A172 (cell line): ENCODE measurements around the gene LRRC51. TPM values are rescaled to one million over a fixed set of nuclear protein-coding genes. Genes with fewer than 3 reads are reported as not detected.

Experiments used
- DNase-seq: peaks from one replicate; pipeline ENCODE4 v3.0.0-alpha.2; 2015; ENCODE audit warnings: low spot score
- total RNA-seq: library from RNA; depleted of rRNA; stranded (reverse); fragments of >200 nt; shearing (Covaris generic); gene quantifications from 2 replicates; pipeline ENCODE4 v1.2.3, GENCODE V29; 2014

Gene LRRC51
- total RNA-seq, 1 experiment from 2014 or later, result 20.3 TPM

DNA sequence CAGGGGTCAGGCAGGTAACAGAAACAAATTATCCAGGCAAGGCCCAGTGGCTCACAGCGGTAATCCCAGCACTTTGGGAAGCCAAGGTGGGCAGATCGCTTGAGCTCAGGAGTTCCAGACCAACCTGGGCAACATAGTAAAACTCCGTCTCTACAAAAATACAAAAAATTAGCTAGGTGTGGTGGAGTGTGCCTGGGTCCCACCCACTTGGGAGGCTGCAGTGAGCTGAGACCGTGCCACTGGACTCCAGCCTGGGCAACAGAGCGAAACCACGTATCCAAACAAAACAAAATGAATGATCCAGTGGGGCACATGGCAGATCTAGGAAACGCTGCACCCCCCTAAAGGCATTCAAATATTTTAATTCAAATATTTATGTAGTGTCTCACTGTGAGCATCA, 10.2 kb upstream of the LRRC51 start:
- DNase-seq, result no peak

DNA sequence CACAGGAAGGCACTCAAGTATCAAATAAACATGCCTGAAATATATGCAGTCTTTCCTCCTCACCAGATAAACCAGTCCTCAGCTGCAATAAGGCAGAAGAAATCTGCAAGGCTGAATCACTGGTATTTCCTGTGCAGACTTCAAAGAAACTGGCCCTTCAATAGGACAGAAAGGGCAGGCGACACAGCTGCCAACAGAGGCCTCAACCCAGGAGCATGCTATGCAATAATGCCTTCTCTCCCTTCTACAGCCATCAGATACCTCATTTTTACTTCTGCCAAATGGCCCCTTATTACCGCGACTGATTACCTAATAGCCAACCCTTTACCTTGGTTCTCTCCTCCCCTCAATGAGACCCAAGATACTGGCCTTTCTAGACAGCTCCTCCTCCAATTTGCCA, 8.3 kb upstream of the LRRC51 start:
- peak; percentile 90 for DNase-seq

DNA sequence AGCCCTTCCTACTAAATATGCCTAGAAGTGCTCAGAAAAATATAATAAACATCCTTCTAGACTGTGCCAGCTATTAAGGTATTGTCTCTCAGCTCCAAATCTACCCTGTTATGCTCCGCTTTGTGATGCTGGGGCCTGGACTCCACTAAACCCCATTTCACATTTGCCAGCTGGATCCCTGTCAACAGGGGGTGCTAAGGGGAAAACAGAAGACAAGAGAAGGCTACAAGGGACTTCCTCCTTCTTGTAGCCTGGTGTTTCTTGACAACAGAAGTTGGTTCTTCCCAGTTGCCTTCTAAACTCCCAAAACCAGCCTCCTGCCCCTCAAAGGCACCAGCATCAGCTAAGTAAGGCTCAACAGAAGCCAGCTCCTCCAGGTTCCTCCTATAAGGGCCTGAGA, 5.5 kb upstream of the LRRC51 start:
- DNase-seq, result no peak

DNA sequence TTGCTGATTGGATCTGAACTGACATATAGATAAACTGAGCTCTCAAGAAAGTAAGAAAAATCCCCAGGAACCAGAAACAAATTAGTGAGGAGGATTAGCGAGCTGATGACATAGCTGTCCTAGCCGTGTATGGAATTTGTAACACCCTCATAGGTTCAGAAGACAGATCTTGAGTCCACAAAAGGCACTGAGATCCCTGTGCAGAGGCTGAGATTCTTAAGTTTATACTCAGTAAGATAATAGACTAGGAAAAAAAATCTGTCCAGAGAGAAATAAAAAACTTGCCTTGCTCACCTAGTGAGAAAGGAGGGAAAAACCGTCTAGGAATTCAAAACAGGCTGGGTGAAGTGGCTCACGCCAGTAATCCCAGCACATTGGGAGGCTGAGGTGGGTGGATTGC, 4.9 kb upstream of the LRRC51 start:
- DNase-seq, result no peak

DNA sequence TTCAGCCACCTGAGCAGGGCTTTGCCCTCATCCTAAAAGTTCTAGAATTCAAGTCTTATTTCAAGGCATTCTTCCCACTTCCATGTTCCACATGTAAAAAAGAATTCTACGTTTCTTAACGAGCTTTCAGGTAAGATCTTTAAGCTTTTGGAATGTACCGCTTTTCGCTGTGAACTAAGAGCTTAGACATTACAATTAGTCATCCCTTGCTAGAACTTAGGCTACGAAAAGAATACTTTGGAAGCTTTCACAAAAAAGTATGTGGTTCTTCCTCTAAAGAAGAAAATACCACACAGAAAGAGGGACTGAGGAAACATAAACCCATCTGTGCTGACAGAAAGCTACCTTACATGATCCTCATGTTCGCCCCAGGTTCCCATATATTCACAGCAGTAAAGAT, 2.2 kb upstream of the LRRC51 start:
- DNase-seq, result no peak

DNA sequence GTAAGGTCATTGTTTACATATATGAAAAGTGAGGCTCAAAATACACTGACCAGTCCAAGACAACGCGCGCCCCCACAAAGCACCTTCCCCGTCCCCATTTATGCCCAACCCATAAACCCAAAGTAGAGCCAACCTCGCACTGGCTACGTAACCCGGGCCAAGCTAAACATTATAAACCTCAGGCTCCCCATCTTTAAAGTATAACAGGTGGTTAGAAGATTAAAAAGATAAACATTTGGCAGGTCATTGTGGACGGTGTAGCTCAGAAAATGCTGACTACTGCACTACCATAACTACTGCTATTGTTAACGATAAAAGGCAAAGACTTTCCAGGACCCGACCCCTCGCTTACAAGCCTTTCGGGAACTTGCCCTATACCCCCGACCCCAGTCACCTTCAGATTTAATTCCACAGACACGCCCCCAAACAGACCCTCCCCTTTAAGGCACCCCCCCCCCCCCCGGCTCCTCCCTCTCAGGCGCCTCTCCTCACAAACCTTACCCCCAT, 778 bp upstream of the LRRC51 start:
- DNase-seq, result peak; percentile 33

DNA sequence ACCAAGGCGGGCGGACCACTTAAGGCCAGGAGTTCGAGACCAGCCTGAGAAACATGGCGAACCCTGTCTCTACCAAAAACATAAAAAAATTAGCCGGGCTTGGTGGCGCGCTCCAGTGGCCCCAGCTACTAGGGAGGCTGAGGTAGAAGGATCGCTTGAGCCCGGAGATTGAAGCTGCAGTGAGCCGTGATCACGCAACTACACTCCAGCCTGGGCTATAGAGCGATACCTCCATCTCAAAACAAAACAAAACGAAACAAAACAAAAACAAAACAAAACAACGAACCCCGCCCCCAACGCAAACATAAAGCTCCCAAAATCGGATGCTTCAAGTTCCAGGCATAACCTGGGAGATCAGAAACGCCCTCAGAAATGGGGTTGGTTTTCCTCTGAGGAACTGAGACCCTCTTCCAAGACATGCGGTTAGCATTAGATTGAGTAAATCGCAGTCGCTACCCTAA, 564 bp downstream of the LRRC51 start:
- DNase-seq, result no peak

DNA sequence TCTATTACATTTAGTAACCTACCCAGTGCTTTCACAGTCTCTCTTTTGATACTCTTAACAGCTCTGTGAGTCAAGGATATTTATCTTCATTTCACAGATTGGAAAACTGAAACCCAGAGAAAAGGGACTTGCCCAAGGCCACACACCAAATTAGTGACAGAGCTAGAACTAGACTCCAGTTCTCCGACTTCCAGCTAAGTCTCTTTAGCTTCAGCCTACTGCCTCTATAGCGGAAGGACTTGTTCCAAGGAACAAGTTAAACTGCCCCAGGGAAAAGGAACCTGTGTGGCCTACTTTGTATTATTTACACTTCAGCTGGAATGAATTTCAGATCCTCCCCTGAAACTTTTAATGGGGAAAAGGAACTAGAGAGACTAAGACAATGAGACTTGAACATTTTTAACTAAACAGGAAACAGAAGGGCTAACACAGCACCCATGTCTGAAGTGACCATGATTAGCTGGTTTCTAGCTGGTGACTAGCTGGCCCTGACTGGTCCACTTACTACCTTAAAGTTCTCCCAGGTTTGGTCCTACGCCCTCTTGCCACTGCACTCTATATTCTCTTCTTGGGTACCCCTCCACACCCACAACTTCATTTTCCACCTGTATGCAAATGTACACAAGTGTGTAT, 1.3 kb downstream of the LRRC51 start:
- DNase-seq, result no peak

DNA sequence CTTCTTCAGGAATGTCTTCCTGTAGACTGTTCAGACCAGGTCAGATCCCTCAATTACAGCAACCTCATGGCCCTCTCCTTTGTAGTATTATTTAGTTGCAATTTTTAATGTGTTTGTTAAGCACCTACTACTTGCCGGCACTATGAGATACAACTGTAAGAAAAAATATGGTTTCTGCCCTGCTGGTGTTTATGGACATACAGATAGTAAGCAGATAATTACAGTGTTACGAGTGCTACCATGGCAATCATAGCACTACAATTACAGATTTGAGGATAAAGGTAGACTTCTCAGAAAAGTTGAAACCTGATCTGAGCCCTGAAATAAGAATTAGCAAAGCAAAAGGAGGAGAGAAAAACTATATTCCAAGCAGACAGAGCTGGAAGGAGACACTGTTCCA, 2.8 kb downstream of the LRRC51 start:
- DNase-seq, result no peak

DNA sequence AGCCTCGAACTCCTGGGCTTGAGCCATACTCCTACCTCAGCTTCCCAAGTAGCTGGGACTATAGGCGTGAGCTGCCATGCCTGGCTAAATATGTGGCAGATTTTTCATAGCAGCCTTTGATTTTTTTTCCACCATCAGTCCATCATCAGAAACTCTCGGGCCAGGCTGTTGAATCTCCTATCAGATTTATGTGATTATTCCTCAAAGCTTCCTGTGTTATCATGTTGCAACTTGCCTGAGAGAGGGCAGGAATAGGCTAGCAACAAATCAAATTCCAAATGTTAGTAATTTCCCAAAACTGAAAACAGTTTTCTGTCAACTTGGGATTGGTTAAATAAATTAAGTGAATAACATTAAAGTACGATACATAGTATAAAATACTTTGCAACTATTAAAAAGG, 3.4 kb downstream of the LRRC51 start:
- DNase-seq, result no peak

DNA sequence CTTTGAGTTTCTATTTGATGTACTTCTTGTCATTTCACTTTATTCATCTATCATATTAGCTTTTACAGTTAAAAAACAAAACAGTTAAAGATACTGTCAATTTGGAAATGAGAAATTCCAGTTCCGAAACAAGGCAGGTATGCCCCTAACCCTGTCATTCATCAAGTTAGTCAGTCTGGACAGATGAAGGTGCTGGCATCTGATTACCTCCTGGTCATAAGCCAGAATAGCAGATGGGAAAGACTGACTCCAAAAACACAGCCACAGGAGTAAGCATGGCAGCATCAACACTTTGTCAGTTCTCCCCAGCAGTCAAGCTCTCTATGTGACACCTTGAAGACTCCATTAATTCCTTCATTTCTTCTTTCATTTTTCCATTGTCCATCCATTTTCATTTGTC, 4.3 kb downstream of the LRRC51 start:
- no peak for DNase-seq

DNA sequence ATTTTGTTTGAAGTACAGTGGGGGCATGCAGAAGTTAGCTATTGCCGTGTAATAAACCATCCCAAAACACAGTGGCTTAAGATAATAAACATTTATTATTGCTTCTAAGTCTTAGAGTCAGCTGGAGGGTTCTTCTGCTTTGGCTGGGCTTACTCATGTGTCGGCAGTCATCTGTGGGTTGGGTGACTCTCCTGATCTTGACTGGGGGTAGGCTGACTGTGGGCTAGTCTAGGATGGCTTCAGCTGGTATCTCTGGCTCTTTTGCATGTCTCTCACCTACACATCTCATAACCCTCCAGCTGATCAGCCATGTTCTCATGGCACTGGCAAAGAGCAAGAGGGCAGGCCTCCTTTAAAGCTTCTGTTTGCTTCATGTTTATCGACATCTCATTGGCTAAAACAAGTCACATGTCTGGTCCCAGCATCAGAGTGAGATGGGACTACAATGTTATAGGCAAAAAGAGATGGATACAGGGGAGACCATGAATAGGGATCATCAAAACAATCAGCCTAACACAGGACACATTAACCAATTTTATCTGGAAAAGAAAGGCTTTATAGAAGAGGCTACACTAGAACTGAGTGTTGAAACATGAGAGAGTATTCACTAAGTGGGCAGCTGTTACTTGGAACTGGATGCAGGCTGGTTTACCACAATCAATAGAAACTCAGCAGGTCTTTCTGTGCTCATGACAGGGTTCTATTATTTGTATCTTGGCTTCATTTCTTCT, 5.1 kb downstream of the LRRC51 start:
- DNase-seq, result no peak

DNA sequence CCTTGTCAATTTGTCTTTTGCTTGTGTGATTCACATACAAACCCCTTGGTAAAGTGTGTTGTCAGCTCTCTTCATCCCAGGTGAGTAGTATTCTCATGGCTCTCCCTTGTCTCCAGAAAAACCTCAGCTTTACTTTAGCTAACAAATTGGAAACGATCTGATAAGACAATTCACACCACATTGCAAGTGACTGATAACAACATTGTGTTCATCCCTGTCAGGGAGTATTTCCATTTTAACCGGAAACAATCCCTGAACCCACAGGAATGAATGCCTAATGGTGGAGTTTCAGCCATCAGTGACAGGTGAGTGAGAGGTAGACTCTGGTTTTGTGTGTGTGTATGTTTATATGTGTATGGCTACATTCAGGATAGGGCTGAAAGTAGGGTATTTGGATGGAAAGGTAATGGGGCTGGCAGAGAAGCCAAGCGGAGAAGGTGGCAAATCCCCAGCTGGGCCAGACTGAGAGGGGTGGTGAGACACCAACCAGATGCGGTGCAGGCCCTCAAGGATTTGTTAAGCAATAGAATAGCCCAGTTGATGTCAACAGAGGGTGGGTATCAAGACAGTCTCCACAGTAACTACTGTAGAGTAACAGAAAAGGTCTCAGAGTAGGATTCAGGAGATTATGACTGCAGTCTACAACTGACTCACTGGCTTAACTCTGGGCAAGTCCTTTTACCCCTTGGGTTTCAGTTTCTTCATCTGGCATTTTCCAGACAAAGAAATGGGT, 7.6 kb downstream of the LRRC51 start:
- DNase-seq, result no peak

DNA sequence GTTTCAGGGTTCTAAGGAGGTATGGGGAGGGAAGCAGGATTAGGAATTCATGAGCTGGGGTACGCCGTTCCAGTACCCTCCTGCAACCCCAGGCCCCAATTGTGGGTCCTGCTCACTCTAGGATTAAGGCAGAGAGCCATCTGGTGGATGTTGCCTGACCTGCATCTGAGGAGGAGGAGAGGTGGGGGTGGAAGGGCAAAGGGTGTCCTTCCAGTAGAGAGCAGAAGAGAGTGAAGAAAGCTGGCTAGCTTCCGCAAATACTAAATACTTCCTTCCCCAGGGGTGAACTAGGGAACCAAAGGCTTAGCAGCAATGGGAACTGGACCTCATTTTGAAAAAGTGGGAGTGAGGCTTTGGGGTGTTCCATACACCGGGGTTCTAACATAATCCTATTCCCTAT, 10.6 kb downstream of the LRRC51 start:
- peak; percentile 55 for DNase-seq

DNA sequence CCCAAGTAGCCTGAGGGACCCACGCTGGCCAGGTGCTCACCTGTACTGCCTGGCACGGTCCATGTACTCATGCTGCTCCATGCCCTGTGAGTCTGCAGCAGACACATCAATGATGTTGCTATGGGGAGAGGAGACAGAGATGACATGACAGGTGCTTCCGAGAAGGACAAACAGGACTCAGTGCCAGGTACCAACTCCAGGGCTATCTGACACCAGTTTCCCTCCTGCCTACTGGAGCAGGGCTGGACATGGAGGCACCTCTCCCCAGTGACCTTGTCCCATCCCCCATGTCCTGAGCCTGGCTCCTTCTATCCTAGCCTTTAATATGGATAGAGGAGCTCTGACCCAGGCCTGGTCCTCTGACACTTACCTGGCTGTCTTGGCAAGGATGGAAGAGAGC, 18.1 kb downstream of the LRRC51 start:
- no peak for DNase-seq

DNA sequence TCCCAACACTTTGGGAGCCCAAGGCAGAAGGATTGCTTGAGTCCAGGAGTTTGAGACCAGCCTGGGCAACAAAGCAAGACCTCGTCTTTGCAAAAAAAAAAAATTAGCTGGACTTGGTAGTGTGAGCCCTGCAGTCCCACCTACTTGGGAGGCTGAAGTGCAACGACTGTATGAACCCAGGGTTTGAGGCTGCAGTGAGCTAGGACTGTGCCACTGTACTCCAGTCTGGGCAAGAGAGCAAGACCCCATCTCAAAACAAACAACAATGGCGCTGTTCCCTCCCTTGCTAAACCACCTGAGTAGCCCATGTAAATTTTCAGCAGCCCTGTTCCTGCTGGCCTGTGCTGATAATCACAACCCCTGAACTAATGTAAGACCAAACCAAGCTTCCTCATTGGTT, 19.4 kb downstream of the LRRC51 start:
- no peak for DNase-seq

DNA sequence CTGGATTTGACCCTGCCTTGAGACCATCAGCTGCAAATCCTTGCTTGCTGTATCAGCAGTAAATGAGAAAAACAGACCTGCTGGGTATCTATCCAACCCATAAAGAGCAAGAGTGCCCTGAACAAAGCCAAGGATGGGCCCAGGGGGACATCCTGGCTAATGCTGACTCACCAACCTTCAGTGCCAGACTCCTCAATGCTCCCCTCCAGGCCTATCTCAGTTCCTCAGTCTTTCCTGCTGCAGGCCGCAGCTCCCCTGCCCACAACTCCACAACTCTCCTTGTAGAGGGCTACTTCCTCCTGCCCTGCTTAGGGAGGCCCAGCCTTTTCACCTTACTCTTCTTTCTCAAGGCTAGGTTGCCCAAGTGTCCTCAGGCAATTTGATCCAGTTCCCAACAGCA, 19.8 kb downstream of the LRRC51 start:
- no peak for DNase-seq

DNA sequence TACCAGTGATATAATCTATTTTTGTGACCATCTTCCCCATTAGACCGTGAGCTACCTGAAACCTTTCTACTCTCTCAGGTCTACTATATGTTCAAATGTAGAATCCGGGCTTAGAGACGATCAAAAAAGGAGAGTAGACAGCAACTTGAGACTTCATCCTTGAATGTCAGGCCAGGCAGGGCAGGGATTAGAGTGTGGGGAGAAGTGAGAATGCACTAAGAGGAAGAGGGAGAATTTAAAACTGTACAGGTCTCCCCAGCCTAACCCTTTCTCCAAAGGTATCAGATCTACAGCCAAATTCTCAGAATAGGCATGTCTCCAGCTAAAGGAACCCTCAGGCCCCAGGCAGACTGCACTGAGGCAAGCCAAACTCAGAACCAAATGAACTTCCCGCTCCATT, 21.5 kb downstream of the LRRC51 start:
- no peak for DNase-seq

DNA sequence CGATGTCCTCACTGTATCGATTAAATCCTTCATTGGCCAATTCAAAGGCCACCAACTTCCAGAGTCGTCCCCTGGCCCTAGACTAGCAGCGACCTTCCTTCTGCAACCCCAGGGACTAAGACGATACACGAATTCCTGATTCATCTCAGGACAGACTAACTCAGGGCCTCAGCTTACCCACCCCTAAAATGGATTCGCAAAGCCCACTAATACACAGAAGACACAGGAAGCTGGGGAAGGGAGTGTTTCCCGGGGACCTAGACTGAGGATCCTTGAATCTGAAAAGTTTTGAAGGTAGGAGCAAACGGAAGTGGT, 21.9 kb downstream of the LRRC51 start:
- no peak for DNase-seq

DNA sequence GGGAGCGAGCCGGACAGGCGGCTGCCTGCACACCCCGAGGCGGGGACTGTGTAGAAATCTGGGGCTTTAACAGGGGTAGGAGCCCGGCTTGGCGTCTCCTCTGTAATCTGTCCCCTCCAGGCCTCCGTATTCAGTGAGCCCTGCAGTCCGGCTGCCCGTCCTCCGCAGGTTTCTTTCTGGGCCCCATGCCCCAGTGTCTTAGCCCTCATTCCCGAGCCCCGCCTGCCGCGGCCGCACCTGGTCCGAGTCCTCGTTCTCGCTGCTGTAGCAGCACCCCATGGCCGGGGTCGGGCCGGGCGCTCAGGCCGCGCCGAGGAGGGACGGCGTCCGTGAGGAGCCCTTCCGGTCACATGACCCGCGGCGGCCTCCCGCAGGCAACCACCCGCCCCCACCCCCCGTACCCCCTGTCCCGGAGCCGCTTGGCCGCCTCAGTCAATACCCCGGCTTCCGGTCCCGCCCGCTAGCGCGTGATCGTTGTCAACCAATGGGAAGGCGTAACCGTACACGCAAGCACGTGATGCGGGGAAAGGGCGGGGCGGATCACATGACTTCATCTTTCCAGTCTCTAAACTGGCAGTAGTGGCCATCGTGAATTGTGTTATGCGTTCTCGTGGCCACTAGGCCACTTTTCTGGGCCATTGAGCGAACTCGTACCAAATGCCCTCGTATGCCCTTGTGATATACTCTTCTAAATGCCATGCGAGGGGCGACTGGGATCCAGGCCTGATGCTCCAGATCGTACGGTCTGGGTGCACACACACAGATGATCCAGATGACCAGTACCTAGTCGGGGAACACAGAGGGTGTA, 22.5 kb downstream of the LRRC51 start, which contains the start of gene LAMTOR1:
TSS of gene LAMTOR1 (minus strand) at position 352 of the 808 bp plus-strand sequence. CDS start at position 279, 73 bp downstream.
- DNase-seq, result peak; percentile 98

DNA sequence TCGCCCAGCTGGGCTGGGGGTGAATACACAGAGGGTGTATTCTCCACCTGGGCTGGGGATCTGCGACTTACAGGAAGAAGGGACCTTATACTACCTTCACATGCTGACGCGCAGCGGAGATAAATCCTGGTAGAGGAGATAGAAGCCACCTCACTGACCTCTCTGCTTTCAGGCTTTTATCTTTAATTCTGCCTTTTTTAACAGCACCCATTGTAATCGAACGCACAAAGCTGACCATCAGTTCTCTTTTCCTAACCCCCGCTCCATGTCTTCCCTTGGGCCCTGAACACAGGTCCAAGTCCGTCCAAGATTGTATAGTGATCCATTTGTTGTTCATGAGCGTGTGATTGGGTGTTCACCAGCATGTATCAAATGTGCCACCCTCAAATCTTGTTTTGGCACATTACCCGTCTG, 23.1 kb downstream of the LRRC51 start:
- no peak for DNase-seq

DNA sequence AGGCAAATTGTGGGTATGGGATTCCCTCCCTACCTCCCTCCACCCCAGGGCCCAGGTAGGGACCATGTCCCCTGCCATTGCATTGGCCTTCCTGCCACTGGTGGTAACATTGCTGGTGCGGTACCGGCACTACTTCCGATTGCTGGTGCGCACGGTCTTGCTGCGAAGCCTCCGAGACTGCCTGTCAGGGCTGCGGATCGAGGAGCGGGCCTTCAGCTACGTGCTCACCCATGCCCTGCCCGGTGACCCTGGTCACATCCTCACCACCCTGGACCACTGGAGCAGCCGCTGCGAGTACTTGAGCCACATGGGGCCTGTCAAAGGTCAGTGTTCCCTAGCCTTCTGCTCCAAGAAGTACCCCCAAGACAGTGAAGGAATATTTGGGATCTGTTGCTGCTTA, 25.2 kb downstream of the LRRC51 start, which contains the start of gene TOMT:
TSS of gene TOMT (plus strand) at position 37 of the 400 bp plus-strand sequence. CDS start at position 65, 28 bp downstream.
- no peak for DNase-seq
